HCT116 (cell line): ENCODE data around the gene METTL1.

ENCODE experiments used
- CTCF ChIP-seq, 3 experiments: fragments of 200-600 bp in 1 of 3; sonication (generic) in 1 of 3; IDR thresholded peaks in 2 of 3; conservative IDR thresholded peaks in 1 of 3; 2 replicates each; pipeline ENCODE4 v1.5.1; 2012 to 2017; ENCODE audit warnings: low read depth in 2 of 3, low read length in 2 of 3, antibody characterized with exemption in 1 of 3, borderline replicate concordance in 1 of 3, control low read depth in 1 of 3, mild to moderate bottlenecking in 1 of 3, mixed read lengths in 1 of 3, mixed run types in 1 of 3, moderate library complexity in 1 of 3; ENCODE audit not compliant: insufficient read depth in 1 of 3
- RAD21 ChIP-seq: IDR thresholded peaks from 2 replicates; pipeline ENCODE4 v1.6.1; 2012; ENCODE audit warnings: low read depth, mild to moderate bottlenecking

DNA sequence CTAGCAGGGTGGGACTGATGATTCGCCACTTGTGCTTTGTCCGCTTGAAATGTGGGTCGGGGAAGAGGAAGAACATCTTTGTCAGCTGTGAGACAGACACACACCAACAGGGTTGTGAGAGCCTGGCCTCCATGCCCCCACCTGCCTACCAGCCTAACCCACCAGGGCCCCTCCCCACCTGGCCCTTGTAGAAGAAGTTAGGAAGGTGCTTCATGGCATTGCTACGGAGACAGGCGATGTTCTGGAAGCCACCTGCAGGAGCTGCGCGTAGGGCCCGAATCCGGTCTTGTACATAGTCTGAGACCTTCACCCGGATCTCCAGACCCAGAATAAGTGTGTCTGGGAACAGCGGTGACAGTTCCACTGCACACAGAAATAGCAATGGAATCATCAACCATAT lies 2.3 kb downstream of the METTL1 start:
- TF ChIP-seq CTCF (IDR thresholded peaks at IDR 0.05 in 2 of 3, conservative IDR thresholded peaks at IDR 0.05 in 1 of 3; ENCODE audit: borderline replicate concordance in 1 of 3, insufficient read depth in 1 of 3, low read depth in 2 of 3, low read length in 2 of 3), result no peak
- no peak for TF ChIP-seq RAD21
